Mesenchymal stem cell (in vitro differentiated cells and primary cell): ENCODE results near the gene BNIP5.

Source experiments
- DNase-seq: peaks from one replicate; pipeline ENCODE4 v3.0.0-alpha.2; 2013
- H2AFZ ChIP-seq: one replicate; pipeline ENCODE4 v1.6.1; 2013; ENCODE audit warnings: low read depth, mild to moderate bottlenecking, control low read depth, inconsistent platforms, low read length, moderate library complexity
- H2AK5ac ChIP-seq: 2 replicates; pipeline ENCODE4 v1.6.1; 2013; ENCODE audit warnings: low read length, moderate library complexity, mild to moderate bottlenecking, inconsistent platforms; ENCODE audit not compliant: severe bottlenecking
- H2BK120ac ChIP-seq: one replicate; pipeline ENCODE4 v1.6.1; 2013; ENCODE audit warnings: low read depth, mild to moderate bottlenecking, inconsistent platforms, low read length, moderate library complexity
- H2BK12ac ChIP-seq, 2 experiments: one replicate each; pipeline ENCODE4 v1.6.1; 2013; ENCODE audit warnings: inconsistent platforms in 2 of 2, low read length in 2 of 2, mild to moderate bottlenecking in 2 of 2, moderate library complexity in 2 of 2, control low read depth in 1 of 2
- H2BK15ac ChIP-seq: one replicate; pipeline ENCODE4 v1.6.1; 2013; ENCODE audit warnings: mild to moderate bottlenecking, low read depth, inconsistent platforms; ENCODE audit not compliant: poor library complexity, severe bottlenecking
- H2BK5ac ChIP-seq: 2 replicates; pipeline ENCODE4 v1.6.1; 2013; ENCODE audit warnings: low read depth, mild to moderate bottlenecking, low read length, control low read depth, inconsistent platforms; ENCODE audit not compliant: poor library complexity, severe bottlenecking
- H3K14ac ChIP-seq, 2 experiments: one replicate each; pipeline ENCODE4 v1.6.1; 2013; ENCODE audit warnings: inconsistent platforms in 2 of 2, low read length in 2 of 2, control low read depth in 1 of 2, mild to moderate bottlenecking in 1 of 2, moderate library complexity in 1 of 2
- H3K18ac ChIP-seq, 2 experiments: one replicate each; pipeline ENCODE4 v1.6.1; 2013; ENCODE audit warnings: inconsistent platforms in 2 of 2, low read length in 2 of 2, control low read depth in 1 of 2, low read depth in 1 of 2, mild to moderate bottlenecking in 1 of 2
- H3K23ac ChIP-seq, 2 experiments: one replicate each; pipeline ENCODE4 v1.6.1; 2013; ENCODE audit warnings: inconsistent platforms in 2 of 2, low read length in 2 of 2, mild to moderate bottlenecking in 2 of 2, moderate library complexity in 2 of 2, control low read depth in 1 of 2
- H3K27ac ChIP-seq: 2 replicates; pipeline ENCODE4 v1.5.1; 2013; ENCODE audit warnings: mild to moderate bottlenecking, moderate library complexity, low read length, control low read depth, inconsistent platforms; ENCODE audit not compliant: poor library complexity, severe bottlenecking
- H3K27me3 ChIP-seq, 2 experiments: 2 replicates each; pipeline versions ENCODE4 v1.6.1 to v1.7.0; 2013; ENCODE audit warnings: low read length in 2 of 2, mild to moderate bottlenecking in 2 of 2, moderate library complexity in 2 of 2, control low read depth in 1 of 2, inconsistent platforms in 1 of 2; ENCODE audit not compliant: control insufficient read depth in 1 of 2, insufficient read depth in 1 of 2
- H3K36me3 ChIP-seq, 2 experiments: 2 replicates each; pipeline versions ENCODE4 v1.6.1 to v1.7.0; 2013; ENCODE audit warnings: low read length in 2 of 2, control low read depth in 1 of 2, inconsistent platforms in 1 of 2, low read depth in 1 of 2, mild to moderate bottlenecking in 1 of 2; ENCODE audit not compliant: insufficient read depth in 2 of 2, control insufficient read depth in 1 of 2
- H3K4ac ChIP-seq, 2 experiments: one replicate each; pipeline ENCODE4 v1.6.1; 2013; ENCODE audit warnings: inconsistent platforms in 2 of 2, low read length in 2 of 2, mild to moderate bottlenecking in 2 of 2, moderate library complexity in 2 of 2, control low read depth in 1 of 2, low read depth in 1 of 2
- H3K4me1 ChIP-seq: 2 replicates; pipeline ENCODE4 v1.6.1; 2013; ENCODE audit warnings: low read depth, low read length, control low read depth; ENCODE audit not compliant: control insufficient read depth, insufficient read depth
- H3K4me2 ChIP-seq: 2 replicates; pipeline ENCODE4 v1.6.1; 2013; ENCODE audit warnings: low read length, mild to moderate bottlenecking, inconsistent platforms; ENCODE audit not compliant: poor library complexity, severe bottlenecking
- H3K4me3 ChIP-seq, 2 experiments: 2 replicates each; pipeline versions ENCODE4 v1.5.1 to v1.7.0; 2013; ENCODE audit warnings: low read length in 2 of 2, mild to moderate bottlenecking in 2 of 2, control low read depth in 1 of 2, low read depth in 1 of 2; ENCODE audit not compliant: insufficient read depth in 1 of 2
- H3K79me1 ChIP-seq: replicated peaks from 2 replicates; pipeline ENCODE4 v1.6.1; 2013; ENCODE audit warnings: mild to moderate bottlenecking, control low read depth, low read length, inconsistent platforms; ENCODE audit not compliant: poor library complexity, severe bottlenecking
- H3K9ac ChIP-seq: 2 replicates; pipeline ENCODE4 v1.7.0; 2013; ENCODE audit warnings: mild to moderate bottlenecking, low read length, moderate library complexity
- H3K9me3 ChIP-seq: 2 replicates; pipeline ENCODE4 v1.7.0; 2013; ENCODE audit warnings: mild to moderate bottlenecking, low read length; ENCODE audit not compliant: control insufficient read depth
- H4K8ac ChIP-seq: one replicate; pipeline ENCODE4 v1.6.1; 2013; ENCODE audit warnings: inconsistent platforms, mild to moderate bottlenecking, low read length, moderate library complexity
- H4K91ac ChIP-seq: one replicate; pipeline ENCODE4 v1.6.1; 2013; ENCODE audit warnings: mild to moderate bottlenecking, low read length, inconsistent platforms
- WGBS: methylation state at CpG from one replicate; pipeline ENCODE4 v1.1.7; 2013; ENCODE audit warnings: mixed read lengths; 5-methylcytosine and 5-hydroxymethylcytosine counted together

BNIP5 gene

GRCh38 chr6:36301781-36302180, 34.9 kb downstream of the BNIP5 start:
- H3K23ac ChIP-seq = no peak overlapping the region
- H3K18ac ChIP-seq = no peak overlapping the region
- H3K9me3 ChIP-seq = no peaks in the 10 kb centered on the region
- H4K91ac ChIP-seq = no peak overlapping the region
- no peak overlapping the region for H2BK5ac ChIP-seq
- no peak overlapping the region for H3K4me2 ChIP-seq
- DNase-seq = no peak
- 78% methylated on average over 7 of the region's 7 CpGs for WGBS
- H3K36me3 ChIP-seq = no peaks in the 10 kb centered on the region
- no peak overlapping the region for H2AFZ ChIP-seq
- H2BK15ac ChIP-seq = no peak overlapping the region
- H2BK120ac ChIP-seq = no peak overlapping the region
- no peak overlapping the region for H3K14ac ChIP-seq
- H4K8ac ChIP-seq = no peak overlapping the region
- H3K27me3 ChIP-seq = peaks cover 3 to 14% of the 10 kb centered on the region in 2 experiments
- H3K4me3 ChIP-seq = no peak overlapping the region
- no peak overlapping the region for H2BK12ac ChIP-seq
- H3K4ac ChIP-seq = no peak overlapping the region
- peaks cover 4% of the 10 kb centered on the region for H3K4me1 ChIP-seq
- no peaks in the 10 kb centered on the region for H3K79me1 ChIP-seq
- H2AK5ac ChIP-seq = no peak overlapping the region
- H3K9ac ChIP-seq = no peak overlapping the region
- H3K27ac ChIP-seq = no peak overlapping the region

GRCh38 chr6:36301085-36301658, 35.5 kb downstream of the BNIP5 start:
- Histone ChIP-seq H3K4me3 (no peak overlapping the region), H2BK5ac (no peak overlapping the region), H4K91ac (no peak overlapping the region), H3K79me1 (no peaks in the 10 kb centered on the region), H3K36me3 (no peaks in the 10 kb centered on the region), H2AFZ (no peak overlapping the region), H3K9me3 (no peaks in the 10 kb centered on the region), H3K14ac (peak overlapping the region in 1 of 2 experiments; percentile 53), H2BK120ac (no peak overlapping the region), H3K4ac (no peak overlapping the region), H3K27me3 (peaks cover 3 to 18% of the 10 kb centered on the region in 2 experiments), H3K4me2 (no peak overlapping the region), H3K27ac (no peak overlapping the region), H2BK12ac (peak overlapping the region in 1 of 2 experiments; percentile 21), H2AK5ac (no peak overlapping the region), H3K9ac (no peak overlapping the region), H3K4me1 (peaks cover 4% of the 10 kb centered on the region), H3K23ac (no peak overlapping the region), H4K8ac (no peak overlapping the region), H3K18ac (no peak overlapping the region), H2BK15ac (no peak overlapping the region)
- peak; percentile 34 for DNase-seq
- 69% methylated on average over 10 of the region's 10 CpGs for WGBS

GRCh38 chr6:36298027-36298426, 38.7 kb downstream of the BNIP5 start:
- no peak overlapping the region for H3K9ac ChIP-seq
- no peak overlapping the region for H3K4me2 ChIP-seq
- no peaks in the 10 kb centered on the region for H3K9me3 ChIP-seq
- H2AFZ ChIP-seq = no peak overlapping the region
- no CpG with 5 or more reads among the region's 4 CpGs for WGBS
- no peak overlapping the region for H2BK120ac ChIP-seq
- H3K23ac ChIP-seq = no peak overlapping the region
- no peak overlapping the region for H2BK15ac ChIP-seq
- H2BK5ac ChIP-seq = no peak overlapping the region
- H3K36me3 ChIP-seq = no peaks in the 10 kb centered on the region
- H4K91ac ChIP-seq = no peak overlapping the region
- peaks cover 0 to 31% of the 10 kb centered on the region in 2 experiments for H3K27me3 ChIP-seq
- H3K4ac ChIP-seq = no peak overlapping the region
- H2BK12ac ChIP-seq = no peak overlapping the region
- H3K14ac ChIP-seq = no peak overlapping the region
- no peak overlapping the region for H2AK5ac ChIP-seq
- H3K4me3 ChIP-seq = no peak overlapping the region
- H3K4me1 ChIP-seq = peaks cover 4% of the 10 kb centered on the region
- DNase-seq = no peak
- no peak overlapping the region for H3K27ac ChIP-seq
- no peak overlapping the region for H4K8ac ChIP-seq
- no peaks in the 10 kb centered on the region for H3K79me1 ChIP-seq
- H3K18ac ChIP-seq = no peak overlapping the region

GRCh38 chr6:36297511-36297910, 39.2 kb downstream of the BNIP5 start:
- Histone ChIP-seq H3K27ac (no peak overlapping the region), H2BK120ac (no peak overlapping the region), H4K8ac (no peak overlapping the region), H2AFZ (no peak overlapping the region), H2AK5ac (no peak overlapping the region), H2BK15ac (no peak overlapping the region), H3K36me3 (no peaks in the 10 kb centered on the region), H3K4ac (no peak overlapping the region), H3K9me3 (no peaks in the 10 kb centered on the region), H2BK12ac (no peak overlapping the region), H3K27me3 (peaks cover 0 to 35% of the 10 kb centered on the region in 2 experiments), H3K18ac (no peak overlapping the region), H3K4me3 (no peak overlapping the region), H3K79me1 (no peaks in the 10 kb centered on the region), H3K14ac (peak overlapping the region in 1 of 2 experiments; percentile 56), H3K9ac (no peak overlapping the region), H3K4me1 (peaks cover 4% of the 10 kb centered on the region), H4K91ac (no peak overlapping the region), H2BK5ac (no peak overlapping the region), H3K23ac (peak overlapping the region in 1 of 2 experiments; percentile 17), H3K4me2 (no peak overlapping the region)
- no peak for DNase-seq
- 87% methylated on average over 5 of the region's 7 CpGs for WGBS
